Smooth muscle cell (in vitro differentiated cells): ENCODE results near the gene DHRS2. TPM values are rescaled to one million over a fixed set of nuclear protein-coding genes. Genes with fewer than 3 reads are reported as not detected.

Source experiments
- DNase-seq: peaks from one replicate; lab custom pipeline; 2025; ENCODE audit not compliant: unreplicated experiment; lab: John Stamatoyannopoulos, UW
- H2AFZ ChIP-seq: fragments of 200-600 bp; sonication (generic); 2 replicates; pipeline ENCODE4 v1.6.0; 2016; ENCODE audit warnings: antibody characterized with exemption, low read depth, mild to moderate bottlenecking
- H3F3A ChIP-seq: fragments of 200-600 bp; sonication (generic); 2 replicates; pipeline ENCODE4 v1.6.0; 2017; ENCODE audit warnings: antibody characterized with exemption, low read depth
- H3K27ac ChIP-seq: fragments of 200-600 bp; sonication (generic); 2 replicates; pipeline ENCODE4 v1.5.1; 2016; ENCODE audit warnings: low read depth, mild to moderate bottlenecking
- H3K27me3 ChIP-seq: fragments of 200-600 bp; sonication (generic); 2 replicates; pipeline ENCODE4 v1.6.1; 2016; ENCODE audit warnings: low read depth, mild to moderate bottlenecking
- H3K36me3 ChIP-seq: fragments of 200-600 bp; sonication (generic); 2 replicates; pipeline ENCODE4 v1.5.1; 2016; ENCODE audit warnings: low read depth
- H3K4me1 ChIP-seq: fragments of 200-600 bp; sonication (generic); 2 replicates; pipeline ENCODE4 v1.5.1; 2016; ENCODE audit warnings: low read depth
- H3K4me2 ChIP-seq: fragments of 200-600 bp; sonication (generic); 2 replicates; pipeline ENCODE4 v1.6.0; 2016; ENCODE audit warnings: mild to moderate bottlenecking
- H3K4me3 ChIP-seq: fragments of 200-600 bp; sonication (generic); 2 replicates; pipeline ENCODE4 v1.5.1; 2016; ENCODE audit warnings: mild to moderate bottlenecking
- H3K79me2 ChIP-seq: fragments of 200-600 bp; sonication (generic); 2 replicates; pipeline ENCODE4 v1.6.0; 2016; ENCODE audit warnings: low read depth, mild to moderate bottlenecking
- H3K9ac ChIP-seq: fragments of 200-600 bp; sonication (generic); 2 replicates; pipeline ENCODE4 v1.6.0; 2016; ENCODE audit warnings: low read depth
- H3K9me3 ChIP-seq: fragments of 200-600 bp; sonication (generic); replicated peaks from 2 replicates; pipeline ENCODE4 v1.5.1; 2016; ENCODE audit warnings: low read depth
- H4K20me1 ChIP-seq: fragments of 200-600 bp; sonication (generic); 2 replicates; pipeline ENCODE4 v1.6.0; 2016; ENCODE audit warnings: low read depth
- CTCF ChIP-seq: fragments of 200-600 bp; sonication (generic); IDR thresholded peaks from 2 replicates; pipeline ENCODE4 v1.5.1; 2017; ENCODE audit warnings: borderline replicate concordance, mild to moderate bottlenecking, antibody characterized with exemption; ENCODE audit not compliant: insufficient read depth, poor library complexity, severe bottlenecking
- WGBS: methylation state at CpG from one replicate; pipeline ENCODE4 v1.1.7; 2016; ENCODE audit warnings: low lambda C conversion rate; 5-methylcytosine and 5-hydroxymethylcytosine counted together
- polyA plus RNA-seq: library from polyadenylated mRNA; unstranded; fragments of >200 nt; fragmentation: Nextera tagmentation; extraction: Ambion mirVana; gene quantifications from 2 replicates; pipeline ENCODE4 v1.2.1, GENCODE V29; 2016
- total RNA-seq: library from RNA; depleted of rRNA; stranded (reverse); fragments of >200 nt; gene quantifications from 2 replicates; pipeline ENCODE4 v1.2.3, GENCODE V29; 2014

The DHRS2 gene
- total and polyA plus RNA-seq, 2 experiments from 2014 or later, result 0.36 to 1.4 TPM

GRCh38 chr14:23663711-23664110 is 27.5 kb downstream of the DHRS2 start:
- WGBS, result 61% methylated on average over 5 of the region's 5 CpGs
- TF ChIP-seq CTCF, result no peak
- no peak for DNase-seq

GRCh38 chr14:23664207-23664885 is 28.2 kb downstream of the DHRS2 start:
- WGBS, result 76% methylated on average over 5 of the region's 5 CpGs

More at GRCh38 chr14:23663711-23664110, 27.5 kb downstream of the DHRS2 start:
- Histone ChIP-seq H2AFZ (no peak overlapping the region), H3K9me3 (no peaks in the 10 kb centered on the region), H3F3A (no peaks in the 10 kb centered on the region), H3K9ac (no peak overlapping the region), H3K79me2 (no peaks in the 10 kb centered on the region), H3K4me3 (no peak overlapping the region), H3K27ac (no peak overlapping the region), H3K4me2 (no peak overlapping the region), H3K4me1 (no peaks in the 10 kb centered on the region), H4K20me1 (no peaks in the 10 kb centered on the region), H3K27me3 (no peaks in the 10 kb centered on the region), H3K36me3 (no peaks in the 10 kb centered on the region)

GRCh38 chr14:23665302-23666016 is 29.3 kb downstream of the DHRS2 start:
- Histone ChIP-seq H3K9ac (no peak overlapping the region), H3K4me3 (no peak overlapping the region), H3K9me3 (no peaks in the 10 kb centered on the region), H3K27ac (no peak overlapping the region), H2AFZ (no peak overlapping the region), H3K36me3 (no peaks in the 10 kb centered on the region), H3K27me3 (no peaks in the 10 kb centered on the region), H3K4me2 (no peak overlapping the region), H4K20me1 (no peaks in the 10 kb centered on the region), H3F3A (no peaks in the 10 kb centered on the region), H3K4me1 (no peaks in the 10 kb centered on the region), H3K79me2 (no peaks in the 10 kb centered on the region)
- 35% methylated on average over 4 of the region's 4 CpGs for WGBS
- no peak for DNase-seq
- no peak for TF ChIP-seq CTCF

More at GRCh38 chr14:23664207-23664885, 28.2 kb downstream of the DHRS2 start:
- H3F3A ChIP-seq, result no peaks in the 10 kb centered on the region
- no peaks in the 10 kb centered on the region for H3K27me3 ChIP-seq
- no peaks in the 10 kb centered on the region for H3K4me1 ChIP-seq
- DNase-seq, result no peak
- no peak overlapping the region for H3K9ac ChIP-seq
- H3K36me3 ChIP-seq, result no peaks in the 10 kb centered on the region
- H3K9me3 ChIP-seq, result no peaks in the 10 kb centered on the region
- no peak overlapping the region for H3K4me2 ChIP-seq
- TF ChIP-seq CTCF, result no peak
- no peak overlapping the region for H2AFZ ChIP-seq
- no peaks in the 10 kb centered on the region for H3K79me2 ChIP-seq
- H3K4me3 ChIP-seq, result no peak overlapping the region
- H4K20me1 ChIP-seq, result no peaks in the 10 kb centered on the region
- H3K27ac ChIP-seq, result no peak overlapping the region
